Measurements from ENCODE around the gene PDGFRB. TPM values are rescaled to one million over a fixed set of nuclear protein-coding genes. Genes with fewer than 3 reads are reported as not detected.

Gene PDGFRB
- total RNA-seq, 1 donor from 2014 or later, result 2.9 TPM

DNA sequence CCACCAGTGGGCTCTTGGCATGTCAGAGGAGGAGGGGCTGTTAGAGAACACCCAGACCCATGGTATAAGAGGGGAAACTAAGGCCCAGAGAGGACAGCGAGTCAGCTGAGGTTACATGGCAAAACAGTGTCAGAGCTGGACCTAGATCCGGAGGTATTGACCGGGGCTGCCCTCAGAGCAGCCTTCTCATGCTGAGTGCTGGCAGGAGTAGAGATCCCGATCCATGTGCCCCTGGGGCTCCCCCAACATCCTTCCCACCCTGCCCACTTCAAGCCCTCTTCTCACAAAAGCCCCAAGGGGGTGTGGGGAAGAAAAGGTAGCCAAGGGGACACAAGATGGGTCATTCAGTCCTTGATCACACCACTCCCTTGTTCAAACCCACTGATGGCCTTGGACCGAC lies 89.2 kb downstream of the PDGFRB start:
- TF ChIP-seq, protein P1, sequence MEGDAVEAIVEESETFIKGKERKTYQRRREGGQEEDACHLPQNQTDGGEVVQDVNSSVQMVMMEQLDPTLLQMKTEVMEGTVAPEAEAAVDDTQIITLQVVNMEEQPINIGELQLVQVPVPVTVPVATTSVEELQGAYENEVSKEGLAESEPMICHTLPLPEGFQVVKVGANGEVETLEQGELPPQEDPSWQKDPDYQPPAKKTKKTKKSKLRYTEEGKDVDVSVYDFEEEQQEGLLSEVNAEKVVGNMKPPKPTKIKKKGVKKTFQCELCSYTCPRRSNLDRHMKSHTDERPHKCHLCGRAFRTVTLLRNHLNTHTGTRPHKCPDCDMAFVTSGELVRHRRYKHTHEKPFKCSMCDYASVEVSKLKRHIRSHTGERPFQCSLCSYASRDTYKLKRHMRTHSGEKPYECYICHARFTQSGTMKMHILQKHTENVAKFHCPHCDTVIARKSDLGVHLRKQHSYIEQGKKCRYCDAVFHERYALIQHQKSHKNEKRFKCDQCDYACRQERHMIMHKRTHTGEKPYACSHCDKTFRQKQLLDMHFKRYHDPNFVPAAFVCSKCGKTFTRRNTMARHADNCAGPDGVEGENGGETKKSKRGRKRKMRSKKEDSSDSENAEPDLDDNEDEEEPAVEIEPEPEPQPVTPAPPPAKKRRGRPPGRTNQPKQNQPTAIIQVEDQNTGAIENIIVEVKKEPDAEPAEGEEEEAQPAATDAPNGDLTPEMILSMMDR (IDR thresholded peaks at IDR 0.05; ENCODE audit: partially characterized antibody, unreplicated experiment), result no peak
- peaks cover 1% of the 10 kb centered on the region for H3K9me3 Mint-ChIP-seq (ENCODE audit: unreplicated experiment)
- no peaks in the 10 kb centered on the region for H3K4me1 Mint-ChIP-seq (ENCODE audit: low read depth, unreplicated experiment)
- H3K27me3 Mint-ChIP-seq (ENCODE audit: unreplicated experiment), result no peaks in the 10 kb centered on the region
- H3K4me3 Mint-ChIP-seq (ENCODE audit: unreplicated experiment), result no peak overlapping the region
- H3K27ac Mint-ChIP-seq (ENCODE audit: unreplicated experiment), result no peak overlapping the region
- DNase-seq, result no peak
- no peaks in the 10 kb centered on the region for H3K36me3 Mint-ChIP-seq (ENCODE audit: unreplicated experiment)

DNA sequence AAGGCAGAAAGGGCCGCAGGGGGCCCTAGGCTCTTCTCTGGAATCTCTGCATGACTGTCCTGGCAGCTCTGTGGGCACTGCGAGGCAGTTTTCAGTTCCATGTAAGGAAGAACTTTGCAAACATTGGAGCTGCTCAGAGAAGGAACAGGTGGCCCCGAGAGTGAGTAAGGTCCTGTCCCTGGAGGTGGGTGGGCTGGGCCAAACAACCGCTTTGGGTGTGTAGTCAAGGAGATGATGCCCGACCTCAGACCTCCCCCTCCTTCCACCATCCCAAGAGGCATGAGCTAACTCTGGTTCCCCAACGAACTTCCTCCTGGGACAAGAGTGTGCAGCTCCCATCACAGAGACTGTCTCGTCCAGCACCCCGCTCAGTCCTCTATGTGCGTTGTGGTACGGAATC lies 89.8 kb downstream of the PDGFRB start:
- Mint-ChIP-seq H3K27ac (ENCODE audit: unreplicated experiment) (no peak overlapping the region), H3K36me3 (ENCODE audit: unreplicated experiment) (no peaks in the 10 kb centered on the region)

DNA sequence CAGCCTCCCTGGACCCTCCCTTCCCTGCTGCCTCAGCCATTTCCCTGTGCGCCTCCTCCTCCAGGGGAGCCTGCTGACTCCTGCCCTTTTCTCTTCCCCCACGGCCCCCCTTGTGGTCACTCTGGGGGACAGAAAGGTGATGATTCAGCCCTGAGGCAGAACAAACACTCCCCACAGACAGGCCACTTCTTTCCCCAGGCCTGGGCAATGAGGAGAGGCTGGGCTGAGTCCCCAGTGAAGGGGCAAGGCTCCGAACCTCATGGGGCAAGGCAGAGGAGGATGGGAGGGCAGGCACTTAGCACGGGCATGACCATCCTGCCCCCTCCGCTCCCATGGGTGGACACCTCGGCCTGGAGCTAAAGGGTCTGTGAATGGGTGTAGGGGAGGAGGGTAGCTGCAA lies 90.3 kb downstream of the PDGFRB start:
- no peaks in the 10 kb centered on the region for H3K27me3 Mint-ChIP-seq (ENCODE audit: unreplicated experiment)
- no peak overlapping the region for H3K4me3 Mint-ChIP-seq (ENCODE audit: unreplicated experiment)
- no peaks in the 10 kb centered on the region for H3K4me1 Mint-ChIP-seq (ENCODE audit: low read depth, unreplicated experiment)
- H3K9me3 Mint-ChIP-seq (ENCODE audit: unreplicated experiment), result peaks cover 1% of the 10 kb centered on the region
- no peaks in the 10 kb centered on the region for H3K36me3 Mint-ChIP-seq (ENCODE audit: unreplicated experiment)
- no peak overlapping the region for H3K27ac Mint-ChIP-seq (ENCODE audit: unreplicated experiment)
- TF ChIP-seq, protein P1 (IDR thresholded peaks at IDR 0.05; ENCODE audit: partially characterized antibody, unreplicated experiment), result no peak
- no peak for DNase-seq

More for the DNA sequence above, 89.8 kb downstream of the PDGFRB start:
- Mint-ChIP-seq H3K27me3 (ENCODE audit: unreplicated experiment) (no peaks in the 10 kb centered on the region), H3K9me3 (ENCODE audit: unreplicated experiment) (peaks cover 1% of the 10 kb centered on the region), H3K4me3 (ENCODE audit: unreplicated experiment) (no peak overlapping the region), H3K4me1 (ENCODE audit: low read depth, unreplicated experiment) (no peaks in the 10 kb centered on the region)
- TF ChIP-seq, protein P1 (IDR thresholded peaks at IDR 0.05; ENCODE audit: partially characterized antibody, unreplicated experiment), result no peak
- DNase-seq, result no peak

DNA sequence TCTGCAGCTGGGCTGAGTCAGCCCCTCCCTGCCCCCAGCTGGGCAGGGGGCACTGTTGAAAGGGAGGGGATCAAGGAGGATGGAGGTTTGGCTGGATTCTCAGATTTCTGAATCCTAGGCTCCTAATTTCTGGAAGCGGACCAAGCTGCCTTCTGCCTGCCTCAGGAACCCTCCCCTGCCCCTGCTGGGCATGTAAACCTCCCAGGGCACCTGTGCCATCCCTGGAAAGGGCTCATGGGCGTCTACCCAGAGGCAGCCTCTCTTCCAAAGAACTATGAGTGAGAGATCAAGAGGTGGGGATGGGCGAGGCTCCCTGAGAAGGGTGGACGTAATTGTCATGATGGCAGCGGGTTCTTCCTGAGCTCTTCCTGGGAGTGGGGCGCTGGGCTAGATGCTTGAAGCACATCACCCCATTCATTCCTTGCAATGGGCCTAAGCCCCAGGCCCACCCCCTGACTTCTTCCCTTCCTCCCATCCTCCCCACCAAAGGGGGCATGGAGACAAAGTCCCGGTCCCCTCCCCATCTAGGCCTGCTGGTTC lies 90.9 kb downstream of the PDGFRB start:
- TF ChIP-seq, protein P1 (IDR thresholded peaks at IDR 0.05; ENCODE audit: partially characterized antibody, unreplicated experiment), result no peak
- Mint-ChIP-seq H3K36me3 (ENCODE audit: unreplicated experiment) (no peaks in the 10 kb centered on the region), H3K27ac (ENCODE audit: unreplicated experiment) (no peak overlapping the region), H3K27me3 (ENCODE audit: unreplicated experiment) (no peaks in the 10 kb centered on the region), H3K9me3 (ENCODE audit: unreplicated experiment) (peaks cover 1% of the 10 kb centered on the region), H3K4me3 (ENCODE audit: unreplicated experiment) (no peak overlapping the region), H3K4me1 (ENCODE audit: low read depth, unreplicated experiment) (no peaks in the 10 kb centered on the region)
- DNase-seq, result no peak

Other genes with a start within 250 kb of the PDGFRB start
- gene PDE6A, start 211.1 kb downstream of the PDGFRB start, total RNA-seq (ENCODE audit: unreplicated experiment), result not detected
- 4.7 TPM for gene SLC26A2, start 195.1 kb downstream of the PDGFRB start, total RNA-seq (ENCODE audit: unreplicated experiment)
- 3.3 TPM for gene TIGD6, start 155.2 kb downstream of the PDGFRB start, total RNA-seq (ENCODE audit: unreplicated experiment)
- gene HMGXB3, start 155.1 kb downstream of the PDGFRB start, total RNA-seq (ENCODE audit: unreplicated experiment), result 48.6 TPM
- gene CSF1R, start 69.3 kb downstream of the PDGFRB start, total RNA-seq (ENCODE audit: unreplicated experiment), result not detected
- gene CDX1, start 10.9 kb upstream of the PDGFRB start, total RNA-seq (ENCODE audit: unreplicated experiment), result not detected
- gene SLC6A7, start 34.2 kb upstream of the PDGFRB start, total RNA-seq (ENCODE audit: unreplicated experiment), result not detected
- 1.1 TPM for gene CAMK2A, start 133.9 kb upstream of the PDGFRB start, total RNA-seq (ENCODE audit: unreplicated experiment)
- not detected for gene ARSI, start 147.1 kb upstream of the PDGFRB start, total RNA-seq (ENCODE audit: unreplicated experiment)
- 39.7 TPM for gene TCOF1, start 201.9 kb upstream of the PDGFRB start, total RNA-seq (ENCODE audit: unreplicated experiment)

Data from glutamatergic neuron (in vitro differentiated cells).